Measurements from ENCODE around the gene EMP2.
"Not testable (repeated sequence)": the region's sequence is repeated elsewhere in the genome, so short reads cannot be mapped to it uniquely, and the experiment has no call there.

Gene EMP2

GRCh38 chr16:10579965-10580882 is at the start of gene EMP2:
Gene EMP2, minus strand, starts transcription at chr16:10580598. Its CDS starts 32,981 bp downstream, at chr16:10547617.
- no peak for DNase-seq

- no peak for DNase-seq
These were observed 49.2 kb upstream of the EMP2 start for GRCh38 chr16:10629592-10629963.

- no peak for DNase-seq
These were observed 45.4 kb upstream of the EMP2 start for GRCh38 chr16:10625595-10626357.

- no peak for DNase-seq
These were observed 44.1 kb upstream of the EMP2 start for GRCh38 chr16:10624527-10624926.

- DNase-seq, result no peak
These were observed 42.7 kb upstream of the EMP2 start for GRCh38 chr16:10623059-10623458.

GRCh38 chr16:10622036-10622921 is 41.9 kb upstream of the EMP2 start:
- no peak for DNase-seq

GRCh38 chr16:10621216-10621949 is 41.0 kb upstream of the EMP2 start:
- not testable (repeated sequence) for DNase-seq

- no peak for DNase-seq
These were observed 39.7 kb upstream of the EMP2 start for GRCh38 chr16:10620120-10620519.

- DNase-seq, result no peak
These were observed 39.0 kb upstream of the EMP2 start for GRCh38 chr16:10619271-10619849.

GRCh38 chr16:10618710-10619209 is 38.4 kb upstream of the EMP2 start:
- DNase-seq, result no peak

- DNase-seq, result no peak
These were observed 37.4 kb upstream of the EMP2 start for GRCh38 chr16:10617662-10618420.

- DNase-seq, result no peak
These were observed 36.6 kb upstream of the EMP2 start for GRCh38 chr16:10616756-10617640.

- no peak for DNase-seq
These were observed 36.0 kb upstream of the EMP2 start for GRCh38 chr16:10616419-10616755.

GRCh38 chr16:10614685-10615084 is 34.3 kb upstream of the EMP2 start:
- no peak for DNase-seq

GRCh38 chr16:10613785-10614485 is 33.5 kb upstream of the EMP2 start:
- DNase-seq, result no peak

- DNase-seq, result no peak
These were observed 32.3 kb upstream of the EMP2 start for GRCh38 chr16:10612649-10613179.

- DNase-seq, result no peak
These were observed 31.5 kb upstream of the EMP2 start for GRCh38 chr16:10611825-10612342.

GRCh38 chr16:10610499-10611184 is 30.2 kb upstream of the EMP2 start:
- DNase-seq, result no peak
